ENCODE measurements around the gene SSBP2.

GRCh38 chr5:81398741-81399140, 352.2 kb downstream of the SSBP2 start:
- TF ChIP-seq CTCF (IDR thresholded peaks at IDR 0.05) = no peak
- no peak for TF ChIP-seq POLR2A (IDR thresholded peaks at IDR 0.05)
- no peak for TF ChIP-seq POLR2AphosphoS5 (IDR thresholded peaks at IDR 0.05)

Data from prostate gland (tissue), 2 donors.